D721Med (cell line): Measurements from ENCODE around the gene STARD10.

Experiments used
- DNase-seq: peaks from one replicate; pipeline ENCODE4 v3.0.0; 2011; ENCODE audit warnings: low spot score; ENCODE audit not compliant: insufficient read length
- FAIRE-seq: peaks from 2 replicates; lab custom pipeline; 2011; peaks lifted over from hg19 to GRCh38; lab: Jason Lieb, UNC
- CTCF ChIP-seq: IDR thresholded peaks from 2 replicates; pipeline ENCODE4 v1.5.1; 2012; ENCODE audit warnings: mild to moderate bottlenecking, control low read depth; ENCODE audit not compliant: insufficient read depth; ENCODE audit errors: missing control alignments

The STARD10 gene

GRCh38 chr11:72716788-72717435 is 76.9 kb downstream of the STARD10 start:
- DNase-seq: no peak
- no peak for TF ChIP-seq CTCF
- no peak for FAIRE-seq

GRCh38 chr11:72716290-72716689 is 77.6 kb downstream of the STARD10 start:
- no peak for DNase-seq
- no peak for FAIRE-seq
- TF ChIP-seq CTCF: no peak

- TF ChIP-seq CTCF: no peak
- FAIRE-seq: no peak
- no peak for DNase-seq
Measured at GRCh38 chr11:72712841-72713240, 81.0 kb downstream of the STARD10 start.

DNA sequence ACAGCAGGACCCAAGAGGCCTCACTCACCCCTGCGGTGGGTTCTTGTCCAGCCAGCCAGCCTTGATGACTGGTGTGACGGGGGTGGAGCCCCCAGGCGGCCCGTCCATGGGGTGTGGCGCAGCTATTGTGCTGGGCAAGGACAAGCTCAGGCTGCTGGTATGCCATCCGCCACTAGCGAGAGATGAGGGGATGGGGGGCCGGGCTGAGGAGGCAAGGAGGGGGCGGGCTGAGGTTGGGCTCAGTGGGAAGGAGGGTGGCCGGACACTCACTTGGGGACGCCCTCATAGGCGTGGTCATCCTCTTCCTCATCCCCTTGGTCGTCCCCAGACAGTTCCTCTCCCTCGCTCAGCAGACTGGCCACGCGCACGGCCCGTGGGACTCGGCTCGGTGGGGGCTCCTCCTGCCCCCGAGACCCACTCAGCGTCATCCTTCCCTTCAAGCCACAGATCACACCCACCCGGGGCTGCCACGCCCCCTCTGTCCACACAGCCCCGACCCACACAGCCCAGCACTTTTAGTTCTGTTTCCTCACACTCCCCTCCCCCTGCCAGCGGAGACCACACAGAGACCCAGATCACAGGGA is 81.6 kb downstream of the STARD10 start:
- DNase-seq (no peak), FAIRE-seq (no peak)
- TF ChIP-seq CTCF: no peak

- no peak for DNase-seq
- no peak for TF ChIP-seq CTCF
- FAIRE-seq: no peak
Measured at GRCh38 chr11:72711141-72711540, 82.7 kb downstream of the STARD10 start.

DNA sequence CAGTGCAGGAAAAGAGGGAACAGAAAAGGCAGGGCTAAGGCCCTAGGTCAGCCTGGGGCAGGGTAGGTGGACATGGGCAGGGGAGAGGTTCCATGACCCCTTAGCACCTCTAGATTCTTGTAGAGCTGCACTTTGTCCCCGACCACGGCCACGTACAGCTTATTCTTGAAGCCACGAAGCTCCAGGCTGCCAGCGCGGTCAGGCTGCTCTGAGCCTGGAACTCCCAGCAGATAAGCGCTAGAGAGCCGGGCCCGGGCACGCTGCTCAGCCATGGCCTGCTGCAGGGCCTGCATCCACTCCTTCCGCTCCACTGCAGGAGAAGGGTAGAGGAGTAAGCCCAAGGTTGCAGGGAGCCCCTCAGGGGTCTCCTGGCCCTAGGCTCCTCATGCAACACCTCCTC is 83.6 kb downstream of the STARD10 start:
- DNase-seq (no peak), FAIRE-seq (no peak)
- TF ChIP-seq CTCF: no peak
